Activated CD8-positive, alpha-beta memory T cell treated with anti-CD3 and anti-CD28 coated beads, Interleukin-2, amount 50 U/mL, for 48 hours (primary cell): ENCODE measurements around the gene OR8D1.

Experiments
- DNase-seq: peaks from one replicate; pipeline ENCODE4 v3.0.0-alpha.2; 2020

Gene OR8D1

DNA sequence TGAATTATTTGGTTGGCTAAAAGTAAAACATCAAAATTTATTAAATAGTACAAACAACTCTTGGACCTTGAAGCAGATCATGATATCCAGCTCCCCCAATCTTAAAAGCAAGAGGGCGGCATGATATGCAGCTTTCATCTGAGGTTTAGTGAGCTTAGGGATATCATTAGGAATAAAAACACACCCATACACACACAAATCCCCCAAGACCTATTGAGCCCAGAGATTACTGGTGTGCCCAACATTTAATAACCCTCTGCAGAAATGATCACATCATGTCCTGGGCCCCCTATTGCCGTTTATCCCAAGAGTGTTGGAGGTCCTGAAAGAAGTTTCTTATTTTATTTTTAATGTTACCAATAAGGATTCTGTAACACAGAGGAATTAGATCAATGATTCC is at the start of gene OR8D1:
Gene OR8D1 (minus strand): TSS at position 101 of the 400 bp plus-strand sequence. CDS start 3,183 bp downstream, outside the sequence.
- no peak for DNase-seq

- DNase-seq = no peak
Observed at GRCh38 chr11:124359566-124359965, 45.8 kb upstream of the OR8D1 start.

DNA sequence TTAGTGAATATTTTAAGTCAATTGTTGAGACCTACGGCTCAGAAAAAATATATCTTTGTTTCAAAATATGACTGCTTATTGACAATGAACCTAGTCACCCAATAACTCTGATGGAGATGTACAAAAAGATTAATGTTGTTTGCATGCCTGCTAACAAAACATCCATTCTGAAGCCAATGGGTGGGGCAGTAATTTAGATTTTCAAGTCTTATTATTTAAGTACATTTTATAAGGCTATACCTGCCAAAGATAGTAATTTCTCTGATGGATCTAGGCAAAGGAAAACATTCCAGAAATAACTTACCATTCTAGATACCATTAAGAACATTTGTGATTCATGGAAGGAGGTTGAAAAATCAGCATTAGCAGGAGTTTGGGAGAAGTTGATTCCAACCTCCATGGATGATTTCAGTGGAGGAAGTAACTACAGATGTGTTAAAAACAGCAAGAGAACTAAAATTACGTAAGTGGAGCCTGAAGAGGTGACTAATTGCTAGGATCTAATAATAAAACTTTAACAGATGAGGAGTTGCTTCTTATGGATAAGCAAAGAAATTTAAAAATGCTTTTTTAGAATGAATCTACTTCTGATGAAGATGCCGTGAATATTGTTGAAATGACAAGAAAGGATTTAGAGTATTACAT is 32.7 kb upstream of the OR8D1 start:
- DNase-seq = no peak

GRCh38 chr11:124344346-124344745 is 30.6 kb upstream of the OR8D1 start:
- DNase-seq = no peak

- no peak for DNase-seq
Observed at GRCh38 chr11:124340142-124340447, 26.3 kb upstream of the OR8D1 start.

GRCh38 chr11:124339396-124340141 is 25.8 kb upstream of the OR8D1 start:
- DNase-seq = no peak

DNA sequence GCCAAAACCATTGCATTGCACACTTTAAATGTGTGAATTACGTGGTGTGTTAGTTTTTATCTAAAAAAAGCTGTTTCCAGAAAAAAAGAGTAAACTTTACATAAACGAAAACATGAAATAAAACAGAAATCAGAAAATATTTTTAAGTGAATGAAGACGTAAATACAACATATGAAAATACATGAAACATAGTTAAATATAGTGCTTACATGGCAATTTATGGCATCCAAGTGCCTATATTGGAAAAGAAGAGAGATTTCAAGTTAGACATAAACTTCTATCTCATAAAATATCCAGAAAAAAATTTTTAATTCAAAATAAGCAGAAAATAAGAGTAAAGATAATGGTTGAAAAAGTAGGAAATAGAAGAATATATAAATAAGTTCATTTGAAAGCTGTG is 18.1 kb upstream of the OR8D1 start:
- no peak for DNase-seq

- no peak for DNase-seq
Observed at GRCh38 chr11:124329787-124330478, 16.2 kb upstream of the OR8D1 start.

DNA sequence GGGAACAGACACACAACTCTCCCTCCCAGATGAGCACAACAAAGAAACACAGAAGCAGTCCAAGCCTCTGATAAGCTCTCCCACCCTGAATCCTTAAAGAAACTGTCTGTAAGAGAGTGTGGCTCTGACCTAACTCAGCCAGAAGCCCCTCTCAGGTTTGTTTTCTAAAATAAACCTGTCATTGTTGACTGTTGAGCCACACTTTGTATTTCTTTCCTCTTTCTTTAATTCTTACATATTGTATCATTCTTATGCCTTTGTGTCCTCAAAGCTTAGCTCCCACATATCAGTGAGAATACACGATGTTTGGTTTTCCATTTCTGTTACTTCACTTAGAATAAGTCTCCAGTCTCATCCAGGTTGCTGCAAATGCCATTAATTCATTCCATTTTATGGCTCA is 14.0 kb upstream of the OR8D1 start:
- DNase-seq = no peak

DNA sequence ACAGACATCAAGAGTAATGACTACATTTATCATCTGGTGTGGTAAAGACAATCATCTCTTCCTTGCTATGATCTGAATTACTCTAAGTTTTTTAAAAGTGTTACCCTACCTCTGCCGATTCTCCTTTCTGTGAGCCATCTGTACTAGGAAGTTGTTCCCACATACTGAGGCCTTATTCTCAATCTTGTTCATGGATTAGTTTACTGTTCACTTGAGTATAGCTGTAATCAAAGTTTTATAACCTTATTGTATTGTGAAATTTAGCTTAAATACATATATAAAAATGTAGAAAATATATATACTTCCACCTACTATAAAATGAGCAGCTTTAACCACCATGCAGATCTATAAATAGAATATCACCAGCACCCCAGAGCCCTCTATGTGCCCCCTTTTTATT is 8.6 kb upstream of the OR8D1 start:
- DNase-seq = no peak

DNA sequence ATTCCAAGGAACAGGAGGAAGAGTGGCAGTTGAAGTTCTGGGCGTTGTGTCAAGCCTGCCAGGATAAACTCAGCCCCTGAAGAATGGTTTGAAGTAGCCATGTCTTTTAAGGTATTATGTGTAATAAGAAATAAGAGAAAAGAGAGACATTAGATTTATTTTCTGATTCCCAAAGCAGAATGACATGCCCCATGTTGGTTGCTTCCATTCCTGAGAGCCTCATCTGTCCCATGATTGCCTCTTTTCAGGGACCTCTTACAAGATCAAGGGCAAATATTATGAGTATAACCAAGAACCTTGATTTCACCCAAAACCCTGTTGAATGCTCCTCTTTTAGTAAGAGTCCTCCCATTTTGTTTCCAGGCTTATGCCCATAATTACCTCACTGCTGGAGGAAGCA is 6.3 kb upstream of the OR8D1 start, which contains the start of gene OR8D2:
Gene OR8D2 (minus strand): TSS at position 101 of the 400 bp plus-strand sequence. CDS start 0 bp downstream, at position 101.
- DNase-seq = no peak

GRCh38 chr11:124315052-124315451 is 1.3 kb upstream of the OR8D1 start:
- DNase-seq = no peak

GRCh38 chr11:124313131-124313530 is 618 bp downstream of the OR8D1 start:
- no peak for DNase-seq

GRCh38 chr11:124311670-124312069 is 2.1 kb downstream of the OR8D1 start:
- no peak for DNase-seq

GRCh38 chr11:124311269-124311668 is 2.5 kb downstream of the OR8D1 start:
- DNase-seq = no peak

DNA sequence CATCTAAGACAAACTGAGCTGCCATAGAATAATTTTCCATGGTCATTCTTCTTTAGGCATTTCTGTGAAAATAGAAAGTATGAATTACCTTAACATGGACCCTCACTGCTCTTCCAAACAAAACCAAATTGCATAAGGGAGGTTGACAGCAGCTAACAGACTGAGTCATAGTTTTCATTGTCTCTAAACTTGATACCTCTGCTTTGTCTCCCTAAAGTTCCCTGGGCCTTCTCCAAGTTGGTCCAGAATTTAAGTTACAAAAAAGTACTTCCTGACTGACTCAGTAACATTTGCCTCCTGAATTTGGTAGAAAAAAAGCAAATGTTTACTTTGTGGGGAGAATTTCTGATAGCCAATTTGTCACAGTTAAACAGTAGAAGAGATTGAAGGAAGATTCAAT is 3.0 kb downstream of the OR8D1 start:
- no peak for DNase-seq

DNA sequence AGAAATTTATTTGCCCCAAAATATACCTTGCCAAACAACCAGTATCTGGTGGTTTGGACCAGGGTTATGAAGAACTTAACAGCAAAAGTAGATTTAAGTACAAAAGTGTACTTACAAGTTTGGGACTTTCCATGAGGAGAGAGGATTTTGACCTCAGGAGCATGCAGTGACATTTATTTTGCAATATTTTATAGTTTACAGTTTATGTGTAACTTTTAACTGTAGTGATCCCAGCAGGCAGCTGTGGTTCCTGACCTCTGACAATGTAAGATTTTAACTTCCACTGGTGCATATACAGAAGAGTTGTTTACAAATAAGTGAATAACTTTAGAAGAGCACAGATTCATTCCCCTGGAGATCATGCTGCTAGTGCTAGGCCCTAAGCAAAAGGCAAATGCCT is 6.7 kb downstream of the OR8D1 start:
- DNase-seq = no peak

DNA sequence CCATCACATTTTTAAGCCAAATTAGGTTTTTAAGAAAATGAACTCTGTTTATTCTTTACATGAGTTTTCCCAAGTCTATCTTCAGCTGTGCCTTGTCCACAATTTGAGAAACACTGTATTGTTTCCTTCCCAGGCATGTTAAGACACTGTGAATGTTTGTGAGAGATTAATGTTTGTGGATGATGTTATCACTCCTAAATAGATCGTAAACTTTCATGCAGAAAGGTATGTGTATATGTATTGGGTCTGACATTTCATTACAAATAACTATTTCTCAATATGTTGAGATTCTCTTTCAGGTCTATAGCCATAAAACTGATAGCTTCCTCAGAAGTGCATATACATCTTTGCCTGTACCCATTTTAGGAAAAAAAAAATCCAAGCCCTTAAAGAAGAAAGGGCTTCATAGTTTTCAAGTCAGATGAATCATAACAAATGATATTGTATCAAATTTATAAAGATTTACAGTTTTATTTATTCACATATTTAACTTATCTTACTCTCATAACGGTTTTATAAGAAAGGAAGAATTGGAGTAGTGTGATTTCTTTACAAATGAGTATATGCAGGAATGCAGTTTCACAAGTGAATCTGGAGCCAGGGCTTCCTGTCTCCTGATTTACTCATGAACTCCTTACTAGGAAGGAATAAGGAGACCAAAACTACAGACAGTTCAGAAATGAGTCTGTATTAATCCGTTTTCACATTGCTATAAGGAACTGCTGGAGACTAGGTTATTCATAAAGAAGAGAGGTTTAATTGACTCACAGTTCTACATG is 11.2 kb downstream of the OR8D1 start:
- no peak for DNase-seq

- no peak for DNase-seq
Observed at GRCh38 chr11:124301548-124301947, 12.2 kb downstream of the OR8D1 start.

DNA sequence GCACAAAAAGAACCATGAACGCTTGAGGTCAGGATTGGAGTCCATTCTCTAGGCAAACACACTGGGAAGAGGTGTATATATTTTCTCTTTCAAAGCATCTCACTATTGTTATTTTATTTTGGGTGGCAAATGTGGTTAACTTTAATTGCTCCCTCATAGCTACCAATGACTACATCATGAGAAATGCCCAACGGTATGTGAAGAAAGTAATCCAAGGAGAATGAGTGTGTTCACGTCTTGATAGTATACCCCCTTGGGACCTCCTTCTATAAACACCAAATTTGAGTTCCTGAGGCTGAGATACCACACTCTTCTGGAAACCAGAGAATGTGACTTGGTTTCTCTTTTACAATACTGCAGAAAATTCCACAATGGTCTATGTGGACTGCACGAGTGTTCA is 15.8 kb downstream of the OR8D1 start:
- no peak for DNase-seq

DNA sequence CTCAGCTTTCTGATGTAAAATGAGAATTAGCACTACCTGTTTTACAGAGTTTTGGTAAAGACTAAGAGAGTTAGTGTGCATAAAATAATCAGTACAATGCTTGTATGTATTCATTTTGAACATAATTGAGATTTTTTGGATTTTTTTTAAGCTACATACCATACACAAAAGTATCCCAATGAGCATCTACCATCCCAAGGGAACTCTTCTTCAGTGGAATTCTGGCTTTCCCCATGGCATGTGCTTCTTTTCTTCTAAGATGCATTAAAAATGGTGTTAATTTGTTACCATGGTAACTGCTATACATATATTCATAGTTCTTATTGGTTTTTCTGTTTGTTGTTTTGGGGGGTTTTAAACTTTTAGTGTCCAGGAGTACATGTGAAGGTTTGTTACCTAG is 17.7 kb downstream of the OR8D1 start:
- DNase-seq = no peak

- no peak for DNase-seq
Observed at GRCh38 chr11:124294687-124295086, 19.1 kb downstream of the OR8D1 start.

- DNase-seq = no peak
Observed at GRCh38 chr11:124285610-124286344, 28.0 kb downstream of the OR8D1 start.
